Epithelial cell of proximal tubule (primary cell): ENCODE measurements around the gene COL25A1. TPM values are rescaled to one million over a fixed set of nuclear protein-coding genes. Genes with fewer than 3 reads are reported as not detected.
"Not testable (repeated sequence)": the region's sequence is repeated elsewhere in the genome, so short reads cannot be mapped to it uniquely, and the experiment has no call there.

Experiments
- DNase-seq: peaks from one replicate; pipeline ENCODE4 v3.0.0-alpha.2; 2011; ENCODE audit warnings: low read depth
- H3K4me3 ChIP-seq: 2 replicates; pipeline ENCODE4 v1.5.1; 2011; ENCODE audit warnings: low read depth, mild to moderate bottlenecking, low read length
- CTCF ChIP-seq: conservative IDR thresholded peaks from 2 replicates; pipeline ENCODE4 v1.5.1; 2012; ENCODE audit warnings: low read depth, mild to moderate bottlenecking, low read length
- total RNA-seq: library from RNA; depleted of rRNA; stranded (reverse); fragments of >200 nt; gene quantifications from 2 replicates; pipeline ENCODE4 v1.2.3, GENCODE V29; 2015

Gene COL25A1
- total RNA-seq, 1 donor from 2014 or later, result 0.46 TPM

GRCh38 chr4:109022961-109023360 lies 279.5 kb downstream of the COL25A1 start:
- TF ChIP-seq CTCF, result no peak
- no peak for DNase-seq

GRCh38 chr4:109021630-109022029 lies 280.8 kb downstream of the COL25A1 start:
- DNase-seq, H3K4me3 ChIP-seq: not testable (repeated sequence)

More at GRCh38 chr4:109022961-109023360, 279.5 kb downstream of the COL25A1 start:
- H3K4me3 ChIP-seq, result no peak overlapping the region

GRCh38 chr4:109020861-109021260 lies 281.6 kb downstream of the COL25A1 start:
- TF ChIP-seq CTCF, result no peak
- H3K4me3 ChIP-seq, result no peak overlapping the region
- no peak for DNase-seq

- no peak for DNase-seq
- TF ChIP-seq CTCF, result no peak
- H3K4me3 ChIP-seq, result no peak overlapping the region
Measured at GRCh38 chr4:109016200-109016599, 286.3 kb downstream of the COL25A1 start.

GRCh38 chr4:109015413-109015810 lies 287.0 kb downstream of the COL25A1 start:
- no peak overlapping the region for H3K4me3 ChIP-seq
- no peak for TF ChIP-seq CTCF
- DNase-seq, result no peak

GRCh38 chr4:109014593-109015412 lies 287.7 kb downstream of the COL25A1 start:
- H3K4me3 ChIP-seq, result no peak overlapping the region
- TF ChIP-seq CTCF, result no peak
- DNase-seq, result no peak

- TF ChIP-seq CTCF, result no peak
- no peak for DNase-seq
- no peak overlapping the region for H3K4me3 ChIP-seq
Measured at GRCh38 chr4:109012286-109012880, 290.1 kb downstream of the COL25A1 start.
